ENCODE results near the gene RAP1GDS1. TPM values are rescaled to one million over a fixed set of nuclear protein-coding genes. Genes with fewer than 3 reads are reported as not detected.
A peak's percentile ranks its signal among the peaks of the same experiment; 100 is the strongest.

The RAP1GDS1 gene
- total and polyA plus RNA-seq, 8 donors, result 8.7 to 49.9 (median 13.9) TPM

- no peak overlapping the region for H3K4me3 ChIP-seq
- intact Hi-C loops (cut with DNase I; ENCODE audit: low total_unique reads), result no loop called here
These were observed 183.2 kb downstream of the RAP1GDS1 start for GRCh38 chr4:98444371-98444770.

DNA sequence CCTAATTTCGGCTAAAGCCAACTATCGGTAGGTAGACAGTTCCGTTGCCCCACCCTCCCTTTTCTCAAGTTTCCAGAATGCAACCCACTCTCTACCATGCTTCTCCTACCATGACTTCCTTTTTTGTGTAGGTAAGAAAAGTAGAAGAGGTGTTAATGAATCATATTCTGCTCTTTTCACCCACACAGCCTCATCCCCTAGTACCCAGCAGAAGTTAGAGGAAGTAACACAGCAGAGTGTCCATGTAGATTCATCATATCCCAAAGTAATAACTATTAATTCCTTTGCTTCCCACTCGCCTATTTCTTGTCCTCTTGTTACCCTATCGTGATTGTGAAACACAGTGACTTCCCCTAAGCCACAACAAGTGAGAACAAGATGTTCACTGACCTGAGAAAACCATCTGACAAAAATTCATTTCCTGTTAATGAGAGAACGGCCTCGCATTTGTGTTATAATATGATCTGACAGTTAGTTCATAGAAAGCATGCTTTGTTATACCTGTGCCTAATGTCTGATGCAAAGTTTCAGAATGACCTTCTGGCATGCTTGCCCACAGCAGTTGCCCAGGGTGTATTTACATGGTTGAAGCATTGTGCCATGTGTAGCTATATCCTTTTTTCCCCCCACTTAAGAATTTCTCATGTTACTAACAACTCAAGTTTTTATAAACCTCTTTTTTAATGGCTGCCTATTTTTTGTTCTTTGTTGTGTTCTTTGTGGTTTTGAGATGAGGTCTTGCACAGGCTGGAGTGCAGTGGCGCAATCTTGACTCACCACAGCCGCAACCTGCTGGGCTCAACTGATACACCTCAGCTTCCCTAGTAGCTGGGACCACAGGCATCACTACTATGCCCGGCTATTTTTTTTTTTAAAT lies 185.6 kb downstream of the RAP1GDS1 start:
- peaks cover 12 to 23% (median 18%) of the 10 kb centered on the region in 4 donors for H3K36me3 ChIP-seq
- no peaks in the 10 kb centered on the region for H3K9me3 ChIP-seq
- TF ChIP-seq POLR2A (IDR thresholded peaks at IDR 0.05) (no peak), POLR2AphosphoS5 (IDR thresholded peaks at IDR 0.05) (peak in 1 of 3 donors; percentile 26)
- H3K27ac ChIP-seq, result peak overlapping the region in 4 of 5 donors; percentile 17 to 69 (median 36)
- 72 to 83% (median 77%) methylated on average over 10 of the region's 10 CpGs for WGBS, 5 donors
- no peaks in the 10 kb centered on the region for H3K4me1 ChIP-seq
- intact Hi-C loops (cut with DNase I; ENCODE audit: low total_unique reads), result no loop called here
- no peaks in the 10 kb centered on the region for H3K27me3 ChIP-seq
- DNase-seq, result peak; percentile 19 to 32
- no peak overlapping the region for H3K4me3 ChIP-seq

More at GRCh38 chr4:98444371-98444770, 183.2 kb downstream of the RAP1GDS1 start:
- DNase-seq, result no peak
- Histone ChIP-seq H3K36me3 (peaks cover 12 to 44% (median 35%) of the 10 kb centered on the region in 4 donors), H3K27me3 (no peaks in the 10 kb centered on the region), H3K4me1 (no peaks in the 10 kb centered on the region), H3K9me3 (no peaks in the 10 kb centered on the region), H3K27ac (no peak overlapping the region)
- TF ChIP-seq POLR2A (IDR thresholded peaks at IDR 0.05), result no peak
- no peak for TF ChIP-seq POLR2AphosphoS5 (IDR thresholded peaks at IDR 0.05)
- TF ChIP-seq CTCF (IDR thresholded peaks at IDR 0.05), result no peak
- TF ChIP-seq EP300 (IDR thresholded peaks at IDR 0.05), result no peak

GRCh38 chr4:98447648-98448047 lies 186.5 kb downstream of the RAP1GDS1 start:
- Histone ChIP-seq H3K27ac (peak overlapping the region in 4 of 5 donors; percentile 17 to 56 (median 52)), H3K27me3 (no peaks in the 10 kb centered on the region), H3K4me1 (no peaks in the 10 kb centered on the region), H3K9me3 (peaks cover 0 to 7% (median 0%) of the 10 kb centered on the region in 4 donors), H3K36me3 (peaks cover 4 to 14% (median 9%) of the 10 kb centered on the region in 4 donors), H3K4me3 (no peak overlapping the region)
- DNase-seq, result no peak
- TF ChIP-seq POLR2AphosphoS5 (IDR thresholded peaks at IDR 0.05), result no peak
- no peak for TF ChIP-seq CTCF (IDR thresholded peaks at IDR 0.05)
- no peak for TF ChIP-seq EP300 (IDR thresholded peaks at IDR 0.05)
- TF ChIP-seq POLR2A (IDR thresholded peaks at IDR 0.05), result no peak
- intact Hi-C loops (cut with DNase I; ENCODE audit: low total_unique reads), result no loop called here
- 82 to 93% (median 89%) methylated on average over 5 of the region's 5 CpGs for WGBS, 5 donors

DNA sequence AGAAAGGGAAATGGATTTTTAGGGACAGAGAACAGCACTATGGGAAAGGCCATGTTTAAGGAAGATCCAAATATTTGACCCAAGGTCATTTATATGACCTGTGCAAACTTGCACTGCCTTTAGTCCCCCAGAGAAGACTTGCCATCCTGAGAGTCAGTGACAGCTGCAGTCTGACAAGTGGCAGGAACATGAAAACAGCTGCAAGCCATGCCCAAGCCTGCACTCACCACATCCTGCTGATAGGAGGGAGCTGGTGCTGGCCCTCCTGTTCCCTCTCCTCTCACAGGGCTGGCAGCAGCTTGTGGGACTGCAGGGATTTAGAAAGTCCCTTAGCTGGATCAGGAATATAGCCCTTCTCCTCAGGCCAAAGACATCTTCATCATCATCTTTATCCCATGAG lies 187.7 kb downstream of the RAP1GDS1 start:
- peaks cover 0 to 11% (median 0%) of the 10 kb centered on the region in 4 donors for H3K9me3 ChIP-seq
- DNase-seq, result peak in 1 of 2 donors; percentile 19

More for the DNA sequence above, 187.7 kb downstream of the RAP1GDS1 start:
- peaks cover 0 to 4% (median 3%) of the 10 kb centered on the region in 4 donors for H3K36me3 ChIP-seq
- H3K27me3 ChIP-seq, result no peaks in the 10 kb centered on the region
- TF ChIP-seq POLR2A (IDR thresholded peaks at IDR 0.05), result no peak
- TF ChIP-seq POLR2AphosphoS5 (IDR thresholded peaks at IDR 0.05), result no peak
- TF ChIP-seq EP300 (IDR thresholded peaks at IDR 0.05), result no peak
- no peak for TF ChIP-seq CTCF (IDR thresholded peaks at IDR 0.05)
- H3K4me1 ChIP-seq, result no peaks in the 10 kb centered on the region
- no peak overlapping the region for H3K27ac ChIP-seq
- H3K4me3 ChIP-seq, result no peak overlapping the region
- intact Hi-C loops (cut with DNase I; ENCODE audit: low total_unique reads), result no loop called here

Data from stomach (tissue), 9 donors.